GM21360 (cell line): Measurements from ENCODE around the gene CPNE8.

Experiments
- ATAC-seq: cut with Tn5 transposase; IDR thresholded peaks from one replicate; pipeline ENCODE4 v1.9.1; 2021; ENCODE audit warnings: mild to moderate bottlenecking, moderate library complexity; ENCODE audit not compliant: unreplicated experiment

CPNE8 gene

GRCh38 chr12:38653650-38654049 lies 251.7 kb downstream of the CPNE8 start:
- no peak for ATAC-seq

- ATAC-seq, result no peak
These were observed 256.6 kb downstream of the CPNE8 start for GRCh38 chr12:38648813-38649212.

- ATAC-seq, result no peak
These were observed 259.2 kb downstream of the CPNE8 start for GRCh38 chr12:38646146-38646545.

GRCh38 chr12:38639625-38640024 lies 265.8 kb downstream of the CPNE8 start:
- no peak for ATAC-seq

- ATAC-seq, result no peak
These were observed 267.0 kb downstream of the CPNE8 start for GRCh38 chr12:38638401-38638800.

- ATAC-seq, result no peak
These were observed 271.9 kb downstream of the CPNE8 start for GRCh38 chr12:38633511-38633910.

- no peak for ATAC-seq
These were observed 276.3 kb downstream of the CPNE8 start for GRCh38 chr12:38629064-38629463.

- ATAC-seq, result no peak
These were observed 277.1 kb downstream of the CPNE8 start for GRCh38 chr12:38628288-38628687.

GRCh38 chr12:38625306-38625705 lies 280.1 kb downstream of the CPNE8 start:
- no peak for ATAC-seq

- no peak for ATAC-seq
These were observed 291.2 kb downstream of the CPNE8 start for GRCh38 chr12:38614171-38614570.

- ATAC-seq, result no peak
These were observed 294.5 kb downstream of the CPNE8 start for GRCh38 chr12:38610808-38611350.

- ATAC-seq, result no peak
These were observed 298.1 kb downstream of the CPNE8 start for GRCh38 chr12:38607295-38607694.
